GM21825 (cell line): ENCODE measurements around the gene GIPC2.

Source experiments
- ATAC-seq: cut with Tn5 transposase; IDR thresholded peaks from one replicate; pipeline ENCODE4 v1.9.1; 2021; ENCODE audit warnings: mild to moderate bottlenecking, moderate library complexity; ENCODE audit not compliant: unreplicated experiment

GIPC2 gene

DNA sequence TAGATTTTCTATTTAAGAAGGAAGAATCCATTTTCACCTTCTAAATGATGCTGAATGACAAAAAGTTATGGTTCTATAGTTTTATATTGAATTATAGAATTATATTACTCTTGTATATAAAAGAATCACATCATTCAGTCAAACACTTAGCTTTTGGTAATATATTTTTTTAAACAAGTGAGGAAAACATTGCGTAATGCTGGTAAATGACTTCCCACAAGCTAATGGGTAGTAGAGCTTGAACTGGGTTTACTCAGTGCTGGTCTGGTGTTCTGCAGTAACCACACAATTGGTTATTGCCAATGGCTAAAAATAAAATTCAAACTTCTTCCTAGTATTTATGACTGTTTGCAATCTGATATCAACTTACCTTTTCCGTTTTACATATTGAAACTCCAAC lies 10.6 kb upstream of the GIPC2 start:
- ATAC-seq = no peak

GRCh38 chr1:78036450-78036849 lies 9.3 kb upstream of the GIPC2 start:
- no peak for ATAC-seq

DNA sequence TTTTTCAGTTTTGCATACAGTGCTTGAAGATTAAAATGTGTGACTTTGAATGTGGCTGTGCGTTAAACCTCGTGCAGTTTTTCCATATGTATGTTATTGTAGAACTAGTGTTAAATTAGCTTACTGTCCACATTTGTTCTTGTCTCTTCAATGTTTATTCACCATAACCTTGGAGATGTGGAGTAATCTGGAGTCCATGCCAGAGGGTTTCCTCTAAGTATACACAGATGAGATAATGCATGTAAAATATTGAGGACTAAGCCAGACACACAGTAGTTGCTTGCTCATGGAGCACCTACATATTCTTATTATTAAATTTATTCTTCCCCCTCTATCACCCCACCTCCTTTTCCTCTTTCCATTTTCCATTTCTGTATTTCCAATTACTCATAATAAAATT lies 7.7 kb upstream of the GIPC2 start:
- no peak for ATAC-seq

DNA sequence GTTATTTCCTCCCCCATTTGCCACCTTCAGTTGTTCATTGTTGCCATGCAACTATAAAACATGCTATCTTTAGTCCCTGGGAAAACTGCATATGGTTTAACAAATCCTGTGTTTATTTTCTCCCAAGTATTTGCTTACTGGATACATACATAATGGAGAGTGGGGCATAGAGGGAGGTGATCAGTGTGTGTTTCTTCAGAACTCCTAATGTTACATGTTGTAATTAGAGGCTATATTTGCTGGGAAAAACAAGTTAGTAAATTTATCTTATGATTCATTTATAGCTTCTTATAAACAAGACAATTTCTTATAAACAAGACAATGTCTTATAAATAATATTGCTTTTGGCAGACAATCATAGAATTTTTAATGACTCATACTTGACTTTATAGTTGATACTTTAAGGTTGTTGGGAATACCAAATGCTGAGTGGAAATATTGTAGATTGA lies 7.3 kb upstream of the GIPC2 start:
- ATAC-seq = no peak

GRCh38 chr1:78040484-78041089 lies 5.2 kb upstream of the GIPC2 start:
- ATAC-seq = no peak

- no peak for ATAC-seq
Measured at GRCh38 chr1:78043436-78043835, 2.3 kb upstream of the GIPC2 start.

DNA sequence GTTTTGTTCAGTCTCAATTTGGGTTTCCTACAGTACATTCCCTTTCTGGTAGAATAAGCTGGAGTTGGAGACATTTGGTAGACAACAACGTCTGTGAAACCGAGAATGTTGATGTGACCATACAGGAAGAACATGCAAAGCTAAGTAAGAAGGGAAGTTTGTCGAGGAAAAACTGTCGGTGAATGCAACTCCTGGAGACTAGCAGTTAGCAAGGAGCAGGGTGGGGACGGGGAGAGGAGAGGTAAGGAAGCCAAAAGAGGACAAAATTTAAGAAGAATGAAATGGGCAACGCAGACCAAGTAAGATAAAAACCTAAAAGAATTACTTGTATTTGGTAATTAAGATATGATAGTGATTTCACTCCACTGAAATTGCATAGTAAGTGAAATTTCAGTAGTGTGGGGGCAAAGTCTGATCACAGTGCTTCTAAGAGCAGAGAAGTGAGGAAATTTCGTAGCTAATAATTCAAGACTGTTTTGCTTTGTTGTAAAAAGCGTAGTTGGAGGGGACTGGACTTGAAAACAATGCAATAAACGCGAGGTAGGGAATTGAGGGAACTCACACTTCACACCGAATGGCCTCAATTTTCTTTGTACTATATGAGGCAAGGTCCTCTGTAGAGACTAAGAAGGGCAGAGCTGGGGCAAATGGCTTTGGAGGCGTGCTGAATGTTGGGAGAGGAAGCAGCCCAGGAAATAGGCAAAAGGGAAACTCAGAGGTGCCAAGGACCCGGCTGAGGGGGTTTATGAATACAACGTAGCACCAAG lies 787 bp upstream of the GIPC2 start:
- no peak for ATAC-seq

- ATAC-seq = no peak
Measured at GRCh38 chr1:78045563-78045925, 222 bp upstream of the GIPC2 start.

- no peak for ATAC-seq
Measured at GRCh38 chr1:78047106-78047505, 1.3 kb downstream of the GIPC2 start.

GRCh38 chr1:78047631-78048030 lies 1.9 kb downstream of the GIPC2 start:
- ATAC-seq = no peak

GRCh38 chr1:78048446-78048845 lies 2.7 kb downstream of the GIPC2 start:
- ATAC-seq = no peak

DNA sequence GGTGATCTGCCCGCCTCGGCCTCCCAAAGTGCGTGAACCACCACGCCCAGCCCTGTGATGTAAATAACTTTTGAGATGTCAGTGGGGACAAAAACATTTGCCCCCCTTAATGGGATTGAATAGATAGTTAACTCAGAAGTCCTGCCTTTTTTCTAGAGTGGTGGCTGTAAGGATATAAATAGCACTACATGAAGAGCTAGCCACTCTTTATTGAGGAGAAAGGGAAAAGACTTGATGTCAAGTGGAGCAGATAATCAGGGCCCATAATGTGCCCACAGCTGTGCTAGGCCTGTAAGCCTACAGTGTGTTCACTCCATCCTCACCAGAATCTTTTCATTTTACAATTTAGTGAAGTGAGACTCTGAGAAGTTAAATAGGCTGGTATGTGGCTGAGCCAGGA lies 3.6 kb downstream of the GIPC2 start:
- no peak for ATAC-seq

- no peak for ATAC-seq
Measured at GRCh38 chr1:78051005-78051404, 5.2 kb downstream of the GIPC2 start.

DNA sequence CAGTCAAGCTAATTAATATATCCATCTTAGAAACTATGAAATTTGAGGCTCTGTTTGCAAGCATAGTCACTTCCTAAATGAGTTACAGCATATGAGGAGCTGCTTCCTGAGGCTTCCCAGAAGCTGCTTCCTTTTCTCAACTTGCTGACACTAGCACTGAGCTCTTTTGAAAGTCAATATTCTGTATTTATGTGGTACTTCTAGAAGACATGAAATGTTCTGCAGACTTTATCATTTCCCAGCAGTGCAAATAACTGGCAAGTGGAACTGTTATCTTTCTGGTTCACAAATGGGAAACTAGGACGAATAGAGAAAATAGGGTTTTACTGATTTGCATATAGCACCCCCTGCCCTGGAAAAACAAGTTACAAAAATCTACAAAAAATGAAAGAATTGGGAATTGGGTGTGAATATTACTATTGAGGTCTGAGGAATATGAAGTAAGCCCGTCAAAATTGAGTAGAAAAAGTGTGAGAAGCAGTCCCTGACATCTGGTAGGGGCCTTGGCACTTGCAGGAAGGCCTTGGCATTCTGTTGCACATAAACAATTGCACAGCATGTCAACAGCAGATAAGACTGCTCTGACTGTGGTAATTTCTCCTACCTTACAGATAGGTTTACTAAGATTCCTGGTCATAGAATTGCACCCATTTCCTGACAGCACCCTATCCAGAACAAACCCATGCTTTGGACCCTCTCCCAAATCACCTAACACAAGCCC lies 7.1 kb downstream of the GIPC2 start:
- ATAC-seq = no peak

GRCh38 chr1:78053498-78053897 lies 7.7 kb downstream of the GIPC2 start:
- no peak for ATAC-seq

- no peak for ATAC-seq
Measured at GRCh38 chr1:78054559-78054958, 8.8 kb downstream of the GIPC2 start.

DNA sequence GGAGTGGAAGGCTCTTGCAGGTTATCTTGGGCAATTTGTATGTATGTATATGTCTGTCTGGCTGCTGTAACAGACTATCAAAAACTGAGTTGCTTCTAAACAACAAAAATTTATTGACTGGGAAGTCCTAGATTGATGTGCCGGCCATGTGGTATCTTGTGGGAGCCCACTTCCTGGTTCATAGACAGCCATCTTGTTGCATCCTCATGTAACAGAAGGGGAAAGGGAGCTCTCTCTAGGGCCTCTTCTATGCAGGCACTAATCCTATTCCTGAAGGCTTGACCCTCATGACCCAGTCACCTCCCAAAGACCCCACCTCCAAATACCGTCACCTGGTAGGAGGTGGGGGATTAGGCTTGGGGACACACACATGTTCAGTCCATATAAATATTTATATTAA lies 9.2 kb downstream of the GIPC2 start:
- ATAC-seq = no peak

GRCh38 chr1:78055565-78056132 lies 9.9 kb downstream of the GIPC2 start:
- no peak for ATAC-seq

- no peak for ATAC-seq
Measured at GRCh38 chr1:78058670-78059069, 12.9 kb downstream of the GIPC2 start.

GRCh38 chr1:78060857-78061563 lies 15.2 kb downstream of the GIPC2 start:
- ATAC-seq = peak; percentile 79
